T-cell (primary cell): Measurements from ENCODE around the gene SPTLC3. TPM values are rescaled to one million over a fixed set of nuclear protein-coding genes. Genes with fewer than 3 reads are reported as not detected.

Source experiments
- ATAC-seq, 4 experiments: fragments of 200-7000 bp in 3 of 4; fragments of 150-1000 bp in 1 of 4; cut with Tn5 transposase; replicated peaks in 1 of 4; 1 replicate in 3 of 4; 2 replicates in 1 of 4; pipeline ENCODE4 v1.10.0; 2021; ENCODE audit warnings: moderate library complexity in 3 of 4, mild to moderate bottlenecking in 2 of 4, moderate number of reproducible peaks in 1 of 4
- CTCF ChIA-PET, 2 donors: fragments of 300-600 bp; sonication (Branson Sonifier 250); formaldehyde crosslinking; loops; one replicate each; lab custom pipeline; 2022; ENCODE audit warnings: antibody characterized with exemption in 2 of 2; lab: Charles Lee
- POLR2A ChIA-PET, 2 donors: fragments of 300-600 bp; sonication (Branson Sonifier 250); formaldehyde crosslinking; loops; one replicate each; lab custom pipeline; 2022; ENCODE audit warnings: antibody characterized with exemption in 2 of 2; lab: Charles Lee
- DNase-seq, 35 experiments: peaks; one replicate each; pipeline versions ENCODE4 v3.0.0 to v3.0.0-alpha.2; 2013 to 2023
- H3K27ac ChIP-seq: one replicate; pipeline ENCODE4 v1.5.1; 2013; ENCODE audit warnings: low read length
- H3K27me3 ChIP-seq, 2 experiments: replicated peaks in 1 of 2; 1 replicate in 1 of 2; 2 replicates in 1 of 2; pipeline versions ENCODE4 v1.6.1 to v1.7.0; 2013; ENCODE audit warnings: low read length in 1 of 2, mixed read lengths in 1 of 2; ENCODE audit not compliant: control insufficient read depth in 2 of 2, insufficient read depth in 2 of 2; ENCODE audit errors: extremely low read depth in 1 of 2
- H3K36me3 ChIP-seq, 2 donors: 1 replicate in 1 of 2; 2 replicates in 1 of 2; pipeline versions ENCODE4 v1.6.1 to v1.7.0; 2013; ENCODE audit warnings: low read length in 1 of 2; ENCODE audit not compliant: control insufficient read depth in 2 of 2, insufficient read depth in 1 of 2; ENCODE audit errors: extremely low read depth in 1 of 2
- H3K4me1 ChIP-seq, 2 experiments: 1 replicate in 1 of 2; 2 replicates in 1 of 2; pipeline versions ENCODE4 v1.6.1 to v1.7.0; 2013; ENCODE audit warnings: low read length in 2 of 2, mixed read lengths in 1 of 2; ENCODE audit not compliant: insufficient read depth in 2 of 2, control insufficient read depth in 1 of 2; ENCODE audit errors: extremely low read depth in 1 of 2
- H3K4me3 ChIP-seq, 2 donors: 1 replicate in 1 of 2; 2 replicates in 1 of 2; pipeline versions ENCODE4 v1.5.1 to v1.7.0; 2013; ENCODE audit warnings: mild to moderate bottlenecking in 2 of 2, low read length in 1 of 2, moderate library complexity in 1 of 2; ENCODE audit not compliant: control insufficient read depth in 1 of 2; ENCODE audit errors: extremely low read depth in 1 of 2
- H3K9me3 ChIP-seq: 2 replicates; pipeline ENCODE4 v1.7.0; 2013
- H3K27ac Mint-ChIP-seq, 2 donors: one replicate each; pipeline ENCODE4 v1.8.0; 2020 to 2021; ENCODE audit warnings: mild to moderate bottlenecking in 2 of 2, mixed read lengths in 2 of 2
- H3K27me3 Mint-ChIP-seq, 2 donors: one replicate each; pipeline ENCODE4 v1.8.0; 2021 to 2022; ENCODE audit warnings: mixed read lengths in 2 of 2
- H3K36me3 Mint-ChIP-seq: one replicate; pipeline ENCODE4 v1.8.0; 2021; ENCODE audit warnings: mixed read lengths
- H3K4me1 Mint-ChIP-seq, 3 donors: one replicate each; pipeline ENCODE4 v1.8.0; 2020 to 2022; ENCODE audit warnings: mixed read lengths in 3 of 3, mild to moderate bottlenecking in 1 of 3
- H3K4me3 Mint-ChIP-seq, 3 donors: one replicate each; pipeline ENCODE4 v1.8.0; 2020 to 2022; ENCODE audit warnings: mild to moderate bottlenecking in 3 of 3, mixed read lengths in 3 of 3, moderate library complexity in 3 of 3
- H3K9me3 Mint-ChIP-seq, 3 donors: one replicate each; pipeline ENCODE4 v1.8.0; 2020 to 2022; ENCODE audit warnings: mixed read lengths in 3 of 3
- WGBS: methylation state at CpG from one replicate; pipeline ENCODE4 v1.1.5; 2013; ENCODE audit warnings: missing lambda C conversion rate; ENCODE audit not compliant: insufficient coverage; 5-methylcytosine and 5-hydroxymethylcytosine counted together
- total RNA-seq, 35 experiments: library from RNA in 6 of 35; stranded (reverse) in 6 of 35; fragments of 120-200 nt in 1 of 35; gene quantifications; one replicate each; pipeline versions ENCODE4 v1.2.1 to v1.2.4 and lab custom pipeline; 2013 to 2026

SPTLC3 gene
- total RNA-seq, 5 donors from 2014 or later (not counting 1 experiment from before 2014, with no cell fraction given), result 0.20 to 1.2 (median 0.56) TPM

DNA sequence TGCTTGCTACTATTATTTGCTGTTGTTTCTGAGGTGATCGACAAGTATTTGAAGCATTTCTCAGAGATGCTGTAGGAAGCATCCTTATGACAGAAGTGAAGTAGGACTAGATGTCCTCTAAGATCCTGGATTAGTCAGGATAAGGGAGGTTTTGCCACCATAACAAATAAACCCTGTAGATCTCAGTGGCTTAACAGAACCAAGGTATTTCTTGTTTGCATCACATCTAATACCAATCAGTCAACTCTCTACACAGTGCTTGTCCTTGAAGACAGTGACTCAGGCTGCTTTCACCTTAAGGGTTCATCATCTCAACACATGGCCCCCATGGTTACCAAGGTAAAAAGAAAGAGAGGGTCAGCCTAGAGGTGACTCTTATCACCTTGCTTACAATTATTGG is 119.4 kb downstream of the SPTLC3 start:
- ChIA-PET CTCF (interaction anchor here in 1 of 2 donors (0.6 kb wide), 1 partner anchor 418 kb away, joined by 4 read pairs; no protein-coding TSS in a partner anchor), POLR2A (no interaction called here)
- Mint-ChIP-seq H3K4me1 (peaks cover 0 to 7% (median 0%) of the 10 kb centered on the region in 3 donors), H3K27ac (no peak overlapping the region), H3K27me3 (peaks cover 5 to 9% of the 10 kb centered on the region in 2 donors), H3K9me3 (peaks cover 0 to 7% (median 0%) of the 10 kb centered on the region in 3 donors), H3K36me3 (no peaks in the 10 kb centered on the region), H3K4me3 (no peak overlapping the region)
- DNase-seq, result no peak
- H3K9me3 ChIP-seq, result no peaks in the 10 kb centered on the region
- H3K4me1 ChIP-seq, result no peaks in the 10 kb centered on the region
- no peak overlapping the region for H3K27ac ChIP-seq
- H3K27me3 ChIP-seq, result peaks cover 0 to under 1% of the 10 kb centered on the region in 2 experiments
- no peak overlapping the region for H3K4me3 ChIP-seq
- ATAC-seq, result no peak
- peaks cover 0 to 4% of the 10 kb centered on the region in 2 donors for H3K36me3 ChIP-seq
- no CpG with 5 or more reads among the region's 1 CpG for WGBS

DNA sequence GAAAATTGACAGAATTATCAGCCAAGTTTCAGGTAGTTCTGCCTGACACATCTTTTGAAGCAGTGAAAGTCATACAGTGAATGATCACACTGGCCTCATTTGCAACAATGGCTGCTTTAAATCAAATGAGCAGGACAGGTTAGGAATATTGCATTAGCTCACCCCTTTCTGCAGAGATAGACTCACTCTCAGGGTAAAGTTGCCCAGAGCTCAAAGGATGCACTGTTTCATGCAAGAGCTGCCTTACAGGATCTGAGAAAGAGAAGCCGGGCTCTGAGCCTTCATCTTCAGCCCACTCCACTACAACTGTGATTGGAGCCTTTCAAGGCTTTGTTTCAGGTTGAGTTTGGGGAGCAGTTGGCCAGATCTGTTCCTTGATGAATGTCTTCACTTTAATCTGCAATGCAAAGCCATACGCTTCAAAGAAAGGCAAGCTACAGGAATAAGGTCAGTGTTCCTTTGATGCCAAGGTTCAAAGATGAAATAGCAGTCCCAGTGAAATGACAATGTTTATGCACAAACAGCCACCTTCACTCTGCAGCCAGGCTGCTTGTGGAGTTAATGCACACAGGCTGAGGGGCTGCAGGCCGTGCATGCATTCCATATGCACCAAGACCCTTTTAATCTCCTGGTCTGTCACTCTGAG is 121.4 kb downstream of the SPTLC3 start:
- WGBS, result 69% methylated on average over 2 of the region's 3 CpGs
- ATAC-seq, result no peak
- Mint-ChIP-seq H3K4me1 (peaks cover 0 to 7% (median 0%) of the 10 kb centered on the region in 3 donors), H3K4me3 (no peak overlapping the region), H3K9me3 (peaks cover 0 to 7% (median 0%) of the 10 kb centered on the region in 3 donors), H3K27ac (no peak overlapping the region), H3K36me3 (no peaks in the 10 kb centered on the region), H3K27me3 (peaks cover 5 to 9% of the 10 kb centered on the region in 2 donors)
- H3K4me1 ChIP-seq, result no peaks in the 10 kb centered on the region
- no peaks in the 10 kb centered on the region for H3K9me3 ChIP-seq
- H3K27ac ChIP-seq, result no peak overlapping the region
- H3K4me3 ChIP-seq, result no peak overlapping the region
- ChIA-PET CTCF (no interaction called here), POLR2A (no interaction called here)
- peaks cover 0 to 4% of the 10 kb centered on the region in 2 donors for H3K36me3 ChIP-seq
- peaks cover 0 to 5% of the 10 kb centered on the region in 2 experiments for H3K27me3 ChIP-seq
- DNase-seq, result no peak

DNA sequence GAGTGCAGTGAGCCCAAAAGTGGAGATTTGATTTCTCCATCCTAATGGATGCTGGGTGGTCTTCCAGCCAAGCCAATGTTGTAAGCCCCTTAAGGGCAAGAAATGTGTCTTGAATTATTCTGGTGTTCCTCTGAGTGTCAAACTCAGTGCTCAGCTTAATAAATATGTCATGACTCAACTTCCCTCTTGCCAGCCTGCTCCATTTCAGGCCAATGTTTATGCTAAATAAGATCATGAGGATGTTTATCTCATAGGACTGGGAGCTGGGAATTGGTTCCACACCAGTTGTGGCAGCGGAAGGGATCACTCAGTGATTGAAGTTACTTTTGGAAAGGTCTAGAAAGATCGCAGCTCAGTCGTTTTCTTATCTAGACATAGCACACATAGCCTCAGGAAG is 121.9 kb downstream of the SPTLC3 start:
- POLR2A ChIA-PET, result no interaction called here
- Mint-ChIP-seq H3K4me3 (no peak overlapping the region), H3K9me3 (peaks cover 0 to 7% (median 0%) of the 10 kb centered on the region in 3 donors), H3K4me1 (peaks cover 0 to 7% (median 0%) of the 10 kb centered on the region in 3 donors), H3K27ac (no peak overlapping the region), H3K27me3 (peaks cover 6 to 9% of the 10 kb centered on the region in 2 donors), H3K36me3 (no peaks in the 10 kb centered on the region)
- no peak overlapping the region for H3K27ac ChIP-seq
- H3K4me1 ChIP-seq, result no peaks in the 10 kb centered on the region
- DNase-seq, result no peak
- H3K9me3 ChIP-seq, result no peaks in the 10 kb centered on the region
- no peak overlapping the region for H3K4me3 ChIP-seq
- H3K27me3 ChIP-seq, result peaks cover 0 to 5% of the 10 kb centered on the region in 2 experiments
- 71% methylated on average over 1 of the region's 3 CpGs for WGBS
- no peak for ATAC-seq
- peaks cover 0 to 4% of the 10 kb centered on the region in 2 donors for H3K36me3 ChIP-seq
- CTCF ChIA-PET, result no interaction called here

DNA sequence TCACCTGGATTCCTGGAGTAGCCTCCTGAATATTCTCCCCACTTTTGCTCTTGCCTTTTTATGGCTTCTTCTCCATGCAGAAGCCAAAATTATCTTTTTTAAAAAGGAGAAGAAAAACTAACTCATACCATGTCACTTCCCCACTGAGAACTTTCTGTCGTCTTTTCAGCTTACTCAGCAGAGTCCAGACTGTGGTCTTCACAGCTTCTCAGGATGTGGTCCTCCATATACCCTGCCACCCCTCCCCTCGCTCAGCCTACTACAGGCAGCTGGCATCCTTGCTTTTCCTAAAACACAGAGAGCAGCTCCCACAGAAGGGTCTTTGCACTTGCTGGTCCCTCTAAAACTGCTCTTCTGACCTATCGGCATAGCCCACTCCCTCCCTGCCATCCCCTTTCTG is 122.9 kb downstream of the SPTLC3 start:
- Mint-ChIP-seq H3K27me3 (peaks cover 6 to 9% of the 10 kb centered on the region in 2 donors), H3K9me3 (peaks cover 0 to 7% (median 0%) of the 10 kb centered on the region in 3 donors), H3K4me1 (peaks cover 0 to 7% (median 0%) of the 10 kb centered on the region in 3 donors), H3K4me3 (no peak overlapping the region), H3K27ac (no peak overlapping the region), H3K36me3 (no peaks in the 10 kb centered on the region)
- ChIA-PET POLR2A (no interaction called here), CTCF (no interaction called here)
- DNase-seq (peak in 1 of 35 experiments; percentile 1), ATAC-seq (no peak)
- peaks cover 0 to 4% of the 10 kb centered on the region in 2 donors for H3K36me3 ChIP-seq
- no peak overlapping the region for H3K27ac ChIP-seq
- peaks cover 0 to 5% of the 10 kb centered on the region in 2 experiments for H3K27me3 ChIP-seq
- no peak overlapping the region for H3K4me3 ChIP-seq
- WGBS, result 72% methylated on average over 2 of the region's 3 CpGs
- no peaks in the 10 kb centered on the region for H3K4me1 ChIP-seq
- H3K9me3 ChIP-seq, result no peaks in the 10 kb centered on the region

DNA sequence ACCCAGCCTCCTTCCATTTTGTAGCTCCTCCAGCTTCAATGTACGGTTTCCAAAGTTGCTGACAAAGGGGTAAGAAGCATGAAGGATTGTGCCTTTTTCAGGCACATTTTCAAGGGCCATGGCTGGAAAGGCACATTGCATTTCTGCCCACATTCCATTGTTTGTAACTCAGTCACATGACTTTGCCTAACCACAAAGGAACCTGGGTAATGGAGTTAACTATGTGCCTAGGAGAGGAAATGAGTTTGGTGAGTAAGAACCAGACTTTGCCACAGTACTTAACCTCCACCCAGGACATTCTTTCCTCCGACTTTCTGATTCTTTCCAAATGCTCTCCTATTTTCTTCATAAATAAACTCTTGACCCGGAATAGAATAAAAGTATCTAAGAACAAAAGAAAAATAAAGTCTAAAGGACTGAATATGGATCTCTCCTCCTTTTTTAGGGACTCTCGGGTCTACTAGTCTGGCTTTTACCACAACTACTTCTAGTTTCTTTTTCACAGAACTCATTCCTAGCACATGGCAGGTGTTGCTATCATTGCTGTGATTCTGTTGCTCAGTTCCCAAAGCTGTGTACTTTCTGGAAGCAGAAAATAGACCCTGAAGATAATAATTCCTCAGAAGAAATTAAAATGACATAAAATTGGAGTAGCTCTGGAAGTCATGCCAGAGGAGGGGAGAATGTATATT is 130.8 kb downstream of the SPTLC3 start:
- Histone ChIP-seq H3K27me3 (no peaks in the 10 kb centered on the region), H3K27ac (no peak overlapping the region), H3K9me3 (no peaks in the 10 kb centered on the region), H3K4me3 (no peak overlapping the region), H3K4me1 (no peaks in the 10 kb centered on the region), H3K36me3 (no peaks in the 10 kb centered on the region)
- POLR2A ChIA-PET, result no interaction called here
- ATAC-seq (no peak), DNase-seq (no peak)
- H3K27me3 Mint-ChIP-seq, result peaks cover 0 to 1% of the 10 kb centered on the region in 2 donors
- H3K4me1 Mint-ChIP-seq, result peaks cover 0 to 7% (median 2%) of the 10 kb centered on the region in 3 donors
- no peak overlapping the region for H3K4me3 Mint-ChIP-seq
- CTCF ChIA-PET, result no interaction called here
- H3K9me3 Mint-ChIP-seq, result no peaks in the 10 kb centered on the region
- no CpG with 5 or more reads among the region's 4 CpGs for WGBS
- H3K27ac Mint-ChIP-seq, result no peak overlapping the region
- no peaks in the 10 kb centered on the region for H3K36me3 Mint-ChIP-seq

DNA sequence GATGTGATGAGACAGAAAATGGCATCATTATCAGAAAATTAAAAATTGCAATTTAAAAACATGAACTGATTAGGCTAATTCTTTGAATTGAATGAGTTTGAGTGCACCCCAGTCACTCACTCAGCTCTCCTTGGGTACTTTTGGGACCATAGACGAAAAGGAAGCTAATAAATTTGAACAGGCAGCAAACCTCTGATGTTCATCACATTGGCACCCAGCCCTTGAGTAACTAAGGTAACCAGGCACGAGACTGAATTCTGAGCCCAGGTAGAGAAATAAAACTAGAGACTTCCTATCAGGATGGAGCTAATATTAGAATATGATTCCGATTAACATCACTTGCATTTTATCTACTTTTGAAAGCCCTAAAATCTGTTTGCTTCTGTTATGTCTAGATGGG is 131.4 kb downstream of the SPTLC3 start:
- H3K27me3 Mint-ChIP-seq, result peaks cover 0 to 1% of the 10 kb centered on the region in 2 donors
- peaks cover 0 to 7% (median 2%) of the 10 kb centered on the region in 3 donors for H3K4me1 Mint-ChIP-seq
- H3K36me3 Mint-ChIP-seq, result no peaks in the 10 kb centered on the region
- ATAC-seq (no peak), DNase-seq (no peak)
- no peaks in the 10 kb centered on the region for H3K36me3 ChIP-seq
- H3K4me3 Mint-ChIP-seq, result no peak overlapping the region
- no peaks in the 10 kb centered on the region for H3K4me1 ChIP-seq
- POLR2A ChIA-PET, result no interaction called here
- CTCF ChIA-PET, result interaction anchor here in 1 of 2 donors (0.6 kb wide), 1 partner anchor 391 kb away, joined by 4 read pairs; no protein-coding TSS in a partner anchor
- H3K27me3 ChIP-seq, result no peaks in the 10 kb centered on the region
- H3K27ac Mint-ChIP-seq, result no peak overlapping the region
- H3K9me3 ChIP-seq, result no peaks in the 10 kb centered on the region
- no peak overlapping the region for H3K27ac ChIP-seq
- WGBS, result 70% methylated on average over 2 of the region's 3 CpGs
- no peak overlapping the region for H3K4me3 ChIP-seq
- no peaks in the 10 kb centered on the region for H3K9me3 Mint-ChIP-seq
